ENCODE results near the gene LMO7. TPM values are rescaled to one million over a fixed set of nuclear protein-coding genes. Genes with fewer than 3 reads are reported as not detected.
A peak's percentile ranks its signal among the peaks of the same experiment; 100 is the strongest.
"Not testable (repeated sequence)": the region's sequence is repeated elsewhere in the genome, so short reads cannot be mapped to it uniquely, and the experiment has no call there.

Gene LMO7
- total RNA-seq, 1 experiment from 2014 or later = 102 TPM

DNA sequence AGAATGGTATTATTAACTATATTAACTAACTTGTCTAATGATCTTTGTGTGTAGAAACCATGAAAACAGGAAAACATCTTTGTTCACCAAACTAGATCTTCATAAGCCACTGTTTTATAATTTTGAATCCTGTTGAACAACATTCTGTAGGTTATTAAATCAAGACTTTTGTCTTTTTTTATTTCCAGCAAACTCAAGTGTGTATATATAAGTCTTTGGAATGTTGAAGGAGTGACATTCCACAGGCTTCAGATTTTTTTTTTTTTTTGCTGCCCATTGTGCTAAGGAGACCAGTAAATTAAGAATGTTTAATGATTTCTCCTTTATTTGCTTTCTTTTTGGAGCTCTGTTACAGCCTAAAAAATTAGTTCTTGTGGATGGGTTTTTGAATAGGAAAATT is 89.6 kb downstream of the LMO7 start:
- no peak for DNase-seq

DNA sequence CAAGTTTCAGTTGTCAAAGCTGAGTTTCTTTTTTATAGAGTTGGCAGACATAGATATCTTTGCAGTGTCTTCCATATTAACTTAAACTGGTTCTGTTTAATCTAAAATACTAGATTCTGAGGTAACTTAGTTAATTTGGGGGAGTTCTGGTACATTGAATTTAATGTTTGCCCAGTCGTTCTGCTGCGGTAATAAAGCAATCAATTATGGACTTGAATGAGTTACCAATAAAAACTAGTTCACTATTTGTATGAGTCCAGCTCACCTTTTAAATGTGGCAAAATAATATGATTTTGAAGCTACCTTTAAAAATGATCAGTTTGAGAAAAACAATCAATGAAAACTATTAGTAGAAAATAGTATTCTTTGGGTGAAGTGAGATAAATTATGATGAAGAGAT is 90.2 kb downstream of the LMO7 start:
- Histone ChIP-seq H3K4me1 (no peaks in the 10 kb centered on the region), H3K27me3 (no peaks in the 10 kb centered on the region), H3K36me3 (no peaks in the 10 kb centered on the region), H3K9me3 (replicated peaks) (no peaks in the 10 kb centered on the region), H3K27ac (no peak overlapping the region), H3K4me3 (no peak overlapping the region)
- DNase-seq = no peak

More for the DNA sequence above, 89.6 kb downstream of the LMO7 start:
- Histone ChIP-seq H3K4me3 (no peak overlapping the region), H3K27ac (no peak overlapping the region), H3K4me1 (no peaks in the 10 kb centered on the region), H3K9me3 (replicated peaks) (no peaks in the 10 kb centered on the region), H3K27me3 (no peaks in the 10 kb centered on the region), H3K36me3 (no peaks in the 10 kb centered on the region)

DNA sequence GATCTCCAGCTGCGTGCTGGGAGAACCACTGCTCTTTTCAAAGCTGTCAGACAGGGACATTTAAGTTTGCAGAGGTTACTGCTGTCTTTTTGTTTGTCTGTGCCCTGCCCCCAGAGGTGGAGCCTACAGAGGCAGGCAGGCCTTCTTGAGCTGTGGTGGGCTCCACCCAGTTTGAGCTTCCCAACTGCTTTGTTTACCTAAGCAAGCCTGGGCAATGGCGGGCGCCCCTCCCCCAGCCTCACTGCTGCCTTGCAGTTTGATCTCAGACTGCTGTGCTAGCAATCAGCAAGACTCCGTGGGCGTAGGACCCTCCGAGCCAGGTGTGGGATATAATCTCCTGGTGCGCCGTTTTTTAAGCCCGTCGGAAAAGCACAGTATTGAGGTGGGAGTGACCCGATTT is 97.0 kb downstream of the LMO7 start:
- not testable (repeated sequence) for H3K36me3 ChIP-seq; H3K9me3 ChIP-seq (replicated peaks); H3K27me3 ChIP-seq; H3K4me3 ChIP-seq; H3K4me1 ChIP-seq; H3K27ac ChIP-seq; DNase-seq

DNA sequence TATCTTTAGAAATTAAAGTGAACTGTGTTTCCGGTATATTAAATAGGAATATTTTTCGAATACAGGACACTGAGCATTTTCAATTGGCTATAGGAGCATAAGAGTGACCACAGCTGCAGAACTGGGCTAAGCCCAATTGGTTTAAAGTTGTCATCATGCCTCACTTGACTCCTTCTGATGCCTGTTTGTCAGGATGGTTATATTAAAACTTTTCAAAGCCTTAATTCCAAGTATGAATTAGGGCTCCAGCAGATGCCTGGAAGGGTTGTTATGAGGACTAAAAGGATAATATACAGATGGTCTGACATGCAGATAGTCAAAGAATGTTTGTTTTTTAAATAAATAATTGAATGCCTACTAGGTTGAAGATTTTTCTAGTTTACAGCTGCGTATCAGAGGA is 100.0 kb downstream of the LMO7 start:
- peaks cover 5% of the 10 kb centered on the region; the same call in 1 of the 2 replicates for H3K4me1 ChIP-seq
- H3K27ac ChIP-seq = no peak overlapping the region
- H3K36me3 ChIP-seq = no peaks in the 10 kb centered on the region
- no peaks in the 10 kb centered on the region for H3K9me3 ChIP-seq (replicated peaks)
- DNase-seq = peak in 1 of 2 experiments; percentile 5
- no peaks in the 10 kb centered on the region for H3K27me3 ChIP-seq
- no peak overlapping the region for H3K4me3 ChIP-seq

DNA sequence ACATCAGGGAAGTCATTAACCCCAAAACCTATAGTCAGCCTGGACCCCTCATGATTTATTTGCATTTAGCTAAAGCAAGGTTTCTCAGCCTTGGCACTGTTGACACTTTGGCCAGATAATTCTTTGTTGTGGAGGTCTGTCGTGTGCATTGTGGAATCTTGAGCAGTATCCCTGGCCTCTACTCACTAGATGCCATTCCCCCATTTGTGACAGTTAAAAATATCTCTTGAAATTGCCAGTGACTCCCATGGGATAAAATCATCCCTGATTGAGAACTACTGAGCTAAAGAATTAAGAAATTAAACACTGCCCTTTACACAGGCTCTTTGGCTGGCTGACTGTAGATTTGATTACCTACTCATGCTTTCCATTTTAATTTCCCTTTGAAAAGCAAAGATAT is 102.7 kb downstream of the LMO7 start:
- no peaks in the 10 kb centered on the region for H3K27me3 ChIP-seq
- peaks cover 5% of the 10 kb centered on the region; the same call in 1 of the 2 replicates for H3K4me1 ChIP-seq
- no peaks in the 10 kb centered on the region for H3K36me3 ChIP-seq
- no peak for DNase-seq
- no peak overlapping the region for H3K27ac ChIP-seq
- H3K9me3 ChIP-seq (replicated peaks) = 0 out of 2 replicates have a peak, but pooled peaks cover 3% of the 10 kb centered on the region
- H3K4me3 ChIP-seq = no peak overlapping the region

DNA sequence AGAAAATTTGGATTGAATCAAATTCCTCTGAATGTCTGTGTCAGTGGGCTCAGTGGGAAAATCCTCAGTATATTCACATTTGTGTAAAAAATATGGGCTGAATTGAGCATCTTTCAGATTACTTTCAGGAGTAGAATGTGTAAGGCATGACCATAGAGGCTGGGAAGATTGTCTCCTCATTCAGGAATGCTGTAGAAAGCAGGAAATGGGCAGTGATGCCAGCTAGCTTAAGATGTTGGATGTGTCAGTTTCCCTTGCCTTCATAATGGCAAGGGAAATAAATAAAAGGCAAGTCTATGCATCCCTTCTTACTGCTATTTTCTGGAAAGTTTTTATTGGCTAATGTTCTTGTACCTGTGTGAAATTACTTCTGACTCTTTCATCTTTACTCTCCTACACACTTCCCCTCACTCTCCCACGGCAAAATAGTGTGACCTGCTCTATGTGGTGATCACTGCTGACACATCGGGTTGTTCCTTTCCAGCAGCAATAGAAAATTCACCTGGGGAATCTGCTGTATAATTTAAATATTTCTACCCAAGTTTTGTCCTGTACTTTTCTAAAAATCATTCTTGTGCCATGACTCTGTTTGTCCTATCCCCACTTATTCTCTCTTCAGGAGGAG is 103.2 kb downstream of the LMO7 start:
- Histone ChIP-seq H3K9me3 (replicated peaks) (0 out of 2 replicates have a peak, but pooled peaks cover 3% of the 10 kb centered on the region), H3K4me3 (no peak overlapping the region), H3K4me1 (peaks cover 5% of the 10 kb centered on the region; the same call in 1 of the 2 replicates), H3K27ac (no peak overlapping the region), H3K36me3 (no peaks in the 10 kb centered on the region), H3K27me3 (no peaks in the 10 kb centered on the region)
- DNase-seq = no peak

DNA sequence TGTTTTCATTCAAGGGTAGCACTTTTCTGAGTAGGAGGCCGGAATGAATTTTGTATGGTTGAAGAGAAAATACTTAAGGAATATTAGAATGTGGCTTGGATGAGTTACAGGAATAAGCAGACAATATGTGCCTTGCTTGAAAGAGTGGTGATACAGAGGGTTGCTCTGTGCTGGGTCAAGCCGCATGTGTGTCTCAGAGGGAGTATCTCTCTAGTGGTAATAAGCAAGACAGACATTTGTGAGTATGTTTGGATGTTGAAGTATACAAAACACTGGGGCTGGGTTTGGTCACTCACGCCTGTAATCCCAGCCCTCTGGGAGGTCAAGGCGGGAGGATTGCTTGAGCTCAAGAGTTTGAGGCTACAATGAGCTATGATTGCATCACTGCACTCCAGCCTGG is 103.9 kb downstream of the LMO7 start:
- Histone ChIP-seq H3K9me3 (replicated peaks) (0 out of 2 replicates have a peak, but pooled peaks cover 3% of the 10 kb centered on the region), H3K4me3 (no peak overlapping the region), H3K36me3 (no peaks in the 10 kb centered on the region), H3K4me1 (peaks cover 5% of the 10 kb centered on the region; the same call in 1 of the 2 replicates), H3K27me3 (no peaks in the 10 kb centered on the region), H3K27ac (no peak overlapping the region)
- DNase-seq = no peak

DNA sequence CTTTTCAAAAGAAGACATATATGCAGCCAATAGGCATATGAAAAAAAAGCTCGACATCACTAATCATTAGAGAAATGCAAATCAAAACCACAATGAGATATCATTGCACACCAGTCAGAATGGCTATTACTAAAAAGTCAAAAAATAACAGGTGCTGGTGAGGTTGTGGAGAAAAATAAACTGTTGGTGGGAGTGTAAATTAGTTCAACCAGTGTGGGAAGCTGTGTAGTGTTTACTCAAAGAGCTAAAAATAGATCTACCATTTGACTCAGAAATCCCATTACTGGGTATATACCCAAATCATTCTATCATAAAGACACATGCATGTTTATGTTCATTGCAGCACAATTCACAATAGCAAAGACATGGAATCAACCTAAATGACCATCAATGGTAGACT is 106.9 kb downstream of the LMO7 start:
- not testable (repeated sequence) for H3K9me3 ChIP-seq (replicated peaks); H3K27me3 ChIP-seq; H3K4me3 ChIP-seq; H3K27ac ChIP-seq; H3K4me1 ChIP-seq; H3K36me3 ChIP-seq; DNase-seq

DNA sequence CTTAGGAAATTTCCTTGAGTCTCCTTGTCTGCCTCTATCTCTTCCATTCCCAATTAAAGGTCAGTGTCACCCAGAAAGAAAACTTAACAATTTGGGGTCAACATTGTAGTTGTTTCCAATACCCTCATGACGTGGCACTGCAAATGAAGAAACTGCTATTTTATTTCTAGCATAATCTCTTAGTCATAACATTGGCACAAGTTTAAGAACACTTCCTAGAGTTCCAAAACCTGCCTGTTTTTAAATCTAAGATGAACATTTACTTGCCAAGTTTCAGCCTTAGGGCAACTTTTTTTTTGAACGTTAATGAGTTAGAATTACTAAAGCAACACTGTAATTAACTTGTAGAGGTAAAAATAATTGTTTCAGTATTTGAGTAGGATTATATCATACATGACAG is 108.0 kb downstream of the LMO7 start:
- H3K4me1 ChIP-seq = no peaks in the 10 kb centered on the region
- H3K4me3 ChIP-seq = no peak overlapping the region
- 0 out of 2 replicates have a peak, but pooled peaks cover 3% of the 10 kb centered on the region for H3K9me3 ChIP-seq (replicated peaks)
- no peak overlapping the region for H3K27ac ChIP-seq
- no peak for DNase-seq
- no peaks in the 10 kb centered on the region for H3K36me3 ChIP-seq
- H3K27me3 ChIP-seq = no peaks in the 10 kb centered on the region

DNA sequence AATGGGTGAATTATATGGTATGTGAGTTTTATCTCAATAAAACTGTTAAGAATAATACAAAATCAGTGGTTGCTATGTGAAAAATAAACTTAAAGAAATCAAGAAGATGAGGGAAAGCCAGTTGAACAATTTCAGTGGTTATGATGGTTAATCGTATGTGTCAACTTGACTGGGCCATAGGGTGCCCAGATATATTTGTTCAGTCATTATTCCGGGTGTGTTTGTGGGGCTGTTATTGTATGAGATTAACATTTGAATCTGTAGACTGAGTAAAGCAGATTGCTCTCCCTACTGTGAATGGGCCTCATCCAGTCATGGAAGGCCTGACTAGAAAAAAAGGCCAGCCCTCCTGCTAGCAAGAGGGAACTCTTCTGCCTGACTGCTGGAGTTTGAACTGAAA is 109.3 kb downstream of the LMO7 start:
- DNase-seq = no peak
- Histone ChIP-seq H3K4me1 (no peaks in the 10 kb centered on the region), H3K4me3 (no peak overlapping the region), H3K27me3 (no peaks in the 10 kb centered on the region), H3K27ac (no peak overlapping the region), H3K36me3 (no peaks in the 10 kb centered on the region), H3K9me3 (replicated peaks) (0 out of 2 replicates have a peak, but pooled peaks cover 3% of the 10 kb centered on the region)

DNA sequence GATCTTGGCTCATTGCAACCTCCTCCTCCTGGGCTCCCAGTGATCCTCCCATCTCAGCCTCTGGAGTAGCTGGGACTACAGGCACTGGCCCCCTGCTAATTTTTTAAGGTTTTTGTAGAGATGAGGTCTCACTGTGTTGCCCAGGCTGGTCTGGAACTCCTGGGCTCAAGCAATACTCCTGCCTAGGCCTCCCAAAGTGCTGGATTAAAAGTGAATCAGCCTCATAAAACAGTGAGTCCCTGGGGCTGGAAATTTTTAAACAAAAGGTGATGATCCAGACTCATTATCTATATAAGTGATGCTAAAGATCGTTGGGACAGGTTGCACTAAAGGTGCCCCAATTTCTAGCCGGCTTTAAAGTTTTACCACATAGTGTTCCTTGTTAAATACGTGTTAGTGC is 112.7 kb downstream of the LMO7 start:
- Histone ChIP-seq H3K4me1 (no peaks in the 10 kb centered on the region), H3K27ac (no peak overlapping the region)
- no peak for DNase-seq

DNA sequence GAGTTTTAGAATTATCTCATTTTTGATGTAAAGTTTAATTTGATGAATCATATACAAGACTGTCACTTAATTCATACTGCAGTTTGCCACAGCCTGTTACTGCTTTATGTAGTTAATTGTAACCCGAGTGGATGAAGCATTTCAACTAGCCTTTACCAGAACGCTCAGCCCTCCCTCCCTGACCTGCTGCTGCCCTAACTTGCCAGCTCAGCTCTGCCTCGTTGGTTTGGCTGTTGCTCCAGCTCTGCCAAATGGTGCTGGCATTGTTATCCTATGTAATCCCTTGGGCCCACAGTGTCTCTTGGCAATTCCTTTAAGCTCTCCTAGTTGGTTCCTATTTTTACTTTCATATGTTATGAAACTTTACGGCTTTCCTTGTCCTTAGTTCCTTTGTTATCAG is 113.3 kb downstream of the LMO7 start:
- no peak overlapping the region for H3K27ac ChIP-seq
- DNase-seq = peak; percentile 17 to 39

More for the DNA sequence above, 112.7 kb downstream of the LMO7 start:
- Histone ChIP-seq H3K4me3 (no peak overlapping the region), H3K27me3 (no peaks in the 10 kb centered on the region), H3K36me3 (no peaks in the 10 kb centered on the region), H3K9me3 (replicated peaks) (no peaks in the 10 kb centered on the region; the same call in 1 of the 2 replicates)

DNA sequence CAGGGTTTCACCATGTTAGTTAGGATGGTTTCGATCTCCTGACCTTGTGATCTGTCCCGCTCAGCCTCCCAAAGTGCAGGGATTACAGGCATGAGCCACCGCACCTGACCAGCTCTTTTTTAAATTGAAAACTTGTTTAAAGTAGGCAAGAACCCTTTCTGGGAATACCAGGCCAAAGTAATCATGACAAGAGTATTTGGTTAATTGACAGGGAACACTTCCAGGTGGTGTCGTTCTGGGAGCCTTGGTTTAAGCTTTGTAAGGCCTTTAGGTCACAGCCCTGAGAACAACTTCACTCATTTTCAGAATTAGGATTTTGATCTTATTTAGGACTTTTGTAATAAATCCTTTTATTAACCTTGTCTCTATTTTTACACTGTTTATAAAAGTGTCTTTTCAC is 115.2 kb downstream of the LMO7 start:
- Histone ChIP-seq H3K9me3 (replicated peaks) (peaks cover under 1% of the 10 kb centered on the region; the same call in 1 of the 2 replicates), H3K36me3 (no peaks in the 10 kb centered on the region), H3K27ac (no peak overlapping the region), H3K4me1 (peaks cover 10% of the 10 kb centered on the region; the same call in 1 of the 2 replicates), H3K27me3 (no peaks in the 10 kb centered on the region), H3K4me3 (no peak overlapping the region)
- no peak for DNase-seq

More for the DNA sequence above, 113.3 kb downstream of the LMO7 start:
- no peak overlapping the region for H3K4me3 ChIP-seq
- H3K9me3 ChIP-seq (replicated peaks) = no peaks in the 10 kb centered on the region; the same call in 1 of the 2 replicates
- no peaks in the 10 kb centered on the region for H3K4me1 ChIP-seq
- no peaks in the 10 kb centered on the region for H3K36me3 ChIP-seq
- H3K27me3 ChIP-seq = no peaks in the 10 kb centered on the region

DNA sequence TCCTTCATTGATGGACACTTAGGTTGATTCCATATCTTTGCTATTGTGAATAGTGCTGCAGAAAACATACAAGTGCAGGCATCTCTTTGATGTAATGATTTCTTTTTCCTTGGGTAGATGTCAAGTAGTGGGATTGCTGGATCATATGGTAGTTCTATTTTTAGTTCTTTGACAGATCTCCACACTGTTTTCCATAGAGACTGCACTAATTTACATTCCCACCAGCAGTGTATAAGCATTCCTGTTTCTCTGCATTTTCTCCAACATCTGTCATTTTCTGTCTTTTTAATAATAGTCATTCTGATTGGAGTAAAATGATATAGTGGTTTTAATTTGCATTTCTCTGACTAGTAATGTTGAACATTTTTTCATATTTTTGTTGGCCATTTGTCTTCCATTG is 116.7 kb downstream of the LMO7 start:
- H3K4me3 ChIP-seq = no peak overlapping the region
- no peaks in the 10 kb centered on the region for H3K36me3 ChIP-seq
- H3K27me3 ChIP-seq = no peaks in the 10 kb centered on the region
- peaks cover 4% of the 10 kb centered on the region; the same call in 1 of the 2 replicates for H3K9me3 ChIP-seq (replicated peaks)
- no peak overlapping the region for H3K27ac ChIP-seq
- DNase-seq = no peak
- H3K4me1 ChIP-seq = peaks cover 10% of the 10 kb centered on the region; the same call in 1 of the 2 replicates

DNA sequence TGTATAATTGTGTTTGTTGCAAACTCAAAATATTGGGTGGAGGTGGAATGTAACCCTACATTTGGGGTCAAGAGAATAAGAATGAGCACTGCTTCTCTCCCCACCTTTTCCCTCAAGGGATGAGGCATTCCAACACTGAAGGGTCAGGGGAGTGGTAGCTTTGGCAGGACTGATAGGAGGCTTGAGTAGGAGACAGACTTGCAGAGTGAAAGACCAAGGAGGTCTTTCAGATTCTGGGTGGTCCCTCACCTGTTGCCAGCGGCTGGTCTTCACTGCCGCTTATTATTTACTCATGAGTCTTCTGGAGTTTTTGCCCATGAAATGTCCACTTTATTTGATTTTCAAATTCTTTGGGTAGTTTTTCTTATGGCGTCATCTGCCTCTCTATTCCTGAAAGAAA is 118.8 kb downstream of the LMO7 start:
- peak; percentile 56 to 63 for DNase-seq
- H3K9me3 ChIP-seq (replicated peaks) = peaks cover 4% of the 10 kb centered on the region; the same call in 1 of the 2 replicates
- H3K4me3 ChIP-seq = no peak overlapping the region
- H3K36me3 ChIP-seq = no peaks in the 10 kb centered on the region
- peaks cover 10% of the 10 kb centered on the region; the same call in 1 of the 2 replicates for H3K4me1 ChIP-seq
- no peaks in the 10 kb centered on the region for H3K27me3 ChIP-seq
- peak overlapping the region; percentile 42; the same call in 1 of the 2 replicates for H3K27ac ChIP-seq

DNA sequence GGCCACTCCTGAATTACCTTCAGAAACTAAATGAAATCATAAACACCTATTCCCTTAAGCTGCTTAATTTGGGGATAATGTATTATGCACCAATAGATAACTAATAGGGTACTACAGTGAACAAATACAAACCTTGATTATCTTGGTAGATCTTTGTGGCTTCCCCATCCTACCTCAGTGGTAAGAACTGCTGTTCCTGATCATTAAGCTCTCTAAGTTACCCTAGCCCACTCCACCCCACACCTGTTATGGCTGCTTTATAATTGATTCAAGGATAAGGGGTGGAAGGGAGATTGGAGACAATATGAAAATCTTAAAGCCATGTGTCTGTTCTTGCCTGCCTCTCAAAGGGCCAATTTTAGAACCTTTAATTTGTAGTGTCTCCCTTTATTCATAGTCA is 121.2 kb downstream of the LMO7 start:
- peaks cover 10% of the 10 kb centered on the region; the same call in 1 of the 2 replicates for H3K4me1 ChIP-seq
- no peaks in the 10 kb centered on the region for H3K27me3 ChIP-seq
- no peaks in the 10 kb centered on the region for H3K36me3 ChIP-seq
- no peak for DNase-seq
- H3K9me3 ChIP-seq (replicated peaks) = peaks cover 4% of the 10 kb centered on the region; the same call in 1 of the 2 replicates
- H3K4me3 ChIP-seq = no peak overlapping the region
- no peak overlapping the region for H3K27ac ChIP-seq

Measured in SJCRH30 (cell line).